ENCODE results near the gene ZG16B. TPM values are rescaled to one million over a fixed set of nuclear protein-coding genes. Genes with fewer than 3 reads are reported as not detected.

ZG16B gene
- total RNA-seq, 1 experiment from 2014 or later = 0.34 TPM

- ChIA-PET POLR2A (no interaction called here), CTCF (no interaction called here)
- no peak for DNase-seq
- Mint-ChIP-seq H3K27me3 (ENCODE audit: insufficient read depth, unreplicated experiment) (no peaks in the 10 kb centered on the region), H3K4me3 (ENCODE audit: unreplicated experiment) (no peak overlapping the region), H3K9me3 (ENCODE audit: unreplicated experiment) (peaks cover 12% of the 10 kb centered on the region), H3K36me3 (ENCODE audit: insufficient read depth, unreplicated experiment) (peaks cover 78% of the 10 kb centered on the region), H3K27ac (ENCODE audit: unreplicated experiment) (no peak overlapping the region), H3K4me1 (ENCODE audit: low read depth, unreplicated experiment) (peaks cover 8% of the 10 kb centered on the region)
- intact Hi-C loops (cut with micrococcal nuclease; ENCODE audit: unreplicated experiment) = loop anchor here (5.0 kb wide), 1 partner anchor 103 kb away; the partner anchor contains the start of gene SRRM2
- H3K4me1 ChIP-seq = peaks cover 10% of the 10 kb centered on the region; the same call in 1 of the 2 replicates
- no peaks in the 10 kb centered on the region for H3K27me3 ChIP-seq (replicated peaks; ENCODE audit: control insufficient read depth, insufficient read depth, low read length)
- peaks cover 18% of the 10 kb centered on the region for H3K36me3 ChIP-seq (ENCODE audit: control insufficient read depth, insufficient read depth, low read length)
- no peak overlapping the region for H3K4me3 ChIP-seq (ENCODE audit: low read depth, low read length)
- no peak for TF ChIP-seq CTCF (IDR thresholded peaks at IDR 0.05; ENCODE audit: insufficient read depth in 1 of 2, low read depth in 1 of 2, low read length in 1 of 2, severe bottlenecking in 1 of 2, unreplicated experiment in 1 of 2)
- peaks cover 7% of the 10 kb centered on the region for H3K9me3 ChIP-seq
- BruUV-seq (replicated peaks) = no TSS peak
Observed at GRCh38 chr16:2855536-2855935, 25.4 kb downstream of the ZG16B start.

- Histone ChIP-seq H3K9me3 (peaks cover 13% of the 10 kb centered on the region), H3K27me3 (replicated peaks; ENCODE audit: control insufficient read depth, insufficient read depth, low read length) (no peaks in the 10 kb centered on the region), H3K4me3 (ENCODE audit: low read depth, low read length) (peak overlapping the region; percentile 66), H3K36me3 (ENCODE audit: control insufficient read depth, insufficient read depth, low read length) (peaks cover 18% of the 10 kb centered on the region), H3K4me1 (peaks cover 10% of the 10 kb centered on the region; the same call in 1 of the 2 replicates)
- no peaks in the 10 kb centered on the region for H3K27me3 Mint-ChIP-seq (ENCODE audit: insufficient read depth, unreplicated experiment)
- CTCF ChIA-PET = interaction anchor here (1.0 kb wide), 1 partner anchor 17 kb away, joined by 3 read pairs; no protein-coding TSS in a partner anchor
- BruUV-seq (replicated peaks) = no TSS peak
- peaks cover 73% of the 10 kb centered on the region for H3K36me3 Mint-ChIP-seq (ENCODE audit: insufficient read depth, unreplicated experiment)
- POLR2A ChIA-PET = no interaction called here
- DNase-seq = peak; percentile 68 to 69
- H3K9me3 Mint-ChIP-seq (ENCODE audit: unreplicated experiment) = peaks cover 12% of the 10 kb centered on the region
- intact Hi-C loops (cut with micrococcal nuclease; ENCODE audit: unreplicated experiment) = loop anchor here (5.0 kb wide), 1 partner anchor 104 kb away; the partner anchor contains the start of gene SRRM2
- H3K4me3 Mint-ChIP-seq (ENCODE audit: unreplicated experiment) = peak overlapping the region; percentile 84
- TF ChIP-seq CTCF (IDR thresholded peaks at IDR 0.05; ENCODE audit: insufficient read depth in 1 of 2, low read depth in 1 of 2, low read length in 1 of 2, severe bottlenecking in 1 of 2, unreplicated experiment in 1 of 2) = no peak
- H3K27ac Mint-ChIP-seq (ENCODE audit: unreplicated experiment) = peak overlapping the region; percentile 53
- peaks cover 7% of the 10 kb centered on the region for H3K4me1 Mint-ChIP-seq (ENCODE audit: low read depth, unreplicated experiment)
Observed at GRCh38 chr16:2856061-2856670, 26.1 kb downstream of the ZG16B start.

GRCh38 chr16:2856686-2857450 lies 26.8 kb downstream of the ZG16B start:
- Histone ChIP-seq H3K4me1 (peaks cover 10% of the 10 kb centered on the region; the same call in 1 of the 2 replicates), H3K9me3 (peaks cover 15% of the 10 kb centered on the region), H3K4me3 (ENCODE audit: low read depth, low read length) (peak overlapping the region; percentile 66), H3K36me3 (ENCODE audit: control insufficient read depth, insufficient read depth, low read length) (peaks cover 18% of the 10 kb centered on the region), H3K27me3 (replicated peaks; ENCODE audit: control insufficient read depth, insufficient read depth, low read length) (no peaks in the 10 kb centered on the region)
- Mint-ChIP-seq H3K9me3 (ENCODE audit: unreplicated experiment) (peaks cover 12% of the 10 kb centered on the region), H3K4me1 (ENCODE audit: low read depth, unreplicated experiment) (peaks cover 7% of the 10 kb centered on the region), H3K27ac (ENCODE audit: unreplicated experiment) (peak overlapping the region; percentile 79), H3K4me3 (ENCODE audit: unreplicated experiment) (peak overlapping the region; percentile 84), H3K27me3 (ENCODE audit: insufficient read depth, unreplicated experiment) (no peaks in the 10 kb centered on the region), H3K36me3 (ENCODE audit: insufficient read depth, unreplicated experiment) (peaks cover 66% of the 10 kb centered on the region)
- CTCF ChIA-PET = interaction anchor here (1.0 kb wide), 1 partner anchor 18 kb away, joined by 3 read pairs; no protein-coding TSS in a partner anchor
- no TSS peak for BruUV-seq (replicated peaks)
- intact Hi-C loops (cut with micrococcal nuclease; ENCODE audit: unreplicated experiment) = loop anchor here (5.0 kb wide), 1 partner anchor 105 kb away; the partner anchor contains the start of gene SRRM2
- POLR2A ChIA-PET = no interaction called here
- TF ChIP-seq CTCF (IDR thresholded peaks at IDR 0.05; ENCODE audit: insufficient read depth in 1 of 2, low read depth in 1 of 2, low read length in 1 of 2, severe bottlenecking in 1 of 2, unreplicated experiment in 1 of 2) = no peak
- DNase-seq = no peak
